ENCODE measurements around the gene NTHL1. TPM values are rescaled to one million over a fixed set of nuclear protein-coding genes. Genes with fewer than 3 reads are reported as not detected.
A peak's percentile ranks its signal among the peaks of the same experiment; 100 is the strongest.

Gene NTHL1
- total and polyA plus RNA-seq, 2 of the 13 experiments (the other 11 are each of a cell fraction or from before 2014, with no cell fraction given) = 47.5 to 64.9 TPM

GRCh38 chr16:2047330-2048115 lies at the start of gene NTHL1, which contains the start of gene TSC2 (continued):
- TF ChIP-seq, protein P1, sequence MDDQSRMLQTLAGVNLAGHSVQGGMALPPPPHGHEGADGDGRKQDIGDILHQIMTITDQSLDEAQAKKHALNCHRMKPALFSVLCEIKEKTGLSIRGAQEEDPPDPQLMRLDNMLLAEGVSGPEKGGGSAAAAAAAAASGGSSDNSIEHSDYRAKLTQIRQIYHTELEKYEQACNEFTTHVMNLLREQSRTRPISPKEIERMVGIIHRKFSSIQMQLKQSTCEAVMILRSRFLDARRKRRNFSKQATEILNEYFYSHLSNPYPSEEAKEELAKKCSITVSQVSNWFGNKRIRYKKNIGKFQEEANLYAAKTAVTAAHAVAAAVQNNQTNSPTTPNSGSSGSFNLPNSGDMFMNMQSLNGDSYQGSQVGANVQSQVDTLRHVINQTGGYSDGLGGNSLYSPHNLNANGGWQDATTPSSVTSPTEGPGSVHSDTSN (CRISPR knock-in tag; IDR thresholded peaks at IDR 0.05; ENCODE audit: borderline replicate concordance) = no peak
- TF ChIP-seq ZNF614 (CRISPR knock-in tag; IDR thresholded peaks at IDR 0.05; ENCODE audit: borderline replicate concordance) = peak; percentile 49; the same call in 1 of the 2 replicates
- TF ChIP-seq ZNF766 (CRISPR knock-in tag; IDR thresholded peaks at IDR 0.05; ENCODE audit: borderline replicate concordance) = peak; percentile 48; the same call in 1 of the 2 replicates
- TF ChIP-seq NKX3-1 (CRISPR knock-in tag; IDR thresholded peaks at IDR 0.05) = no peak
- peak; percentile 90 for TF ChIP-seq UBTF (CRISPR knock-in tag; IDR thresholded peaks at IDR 0.05)
- TF ChIP-seq ZBTB46 (CRISPR knock-in tag; IDR thresholded peaks at IDR 0.05; ENCODE audit: borderline replicate concordance) = no peak
- 0 out of 2 replicates have a peak, but pooled peaks have one; percentile 36 for TF ChIP-seq ZMYM2 (CRISPR knock-in tag; IDR thresholded peaks at IDR 0.05)
- TF ChIP-seq ZNF629 (CRISPR knock-in tag; conservative IDR thresholded peaks at IDR 0.05) = 0 out of 2 replicates have a peak, but pooled peaks have one; percentile 2
- TF ChIP-seq ZNF839 (CRISPR knock-in tag; IDR thresholded peaks at IDR 0.05; ENCODE audit: borderline replicate concordance) = 0 out of 2 replicates have a peak, but pooled peaks have one; percentile 31
- TF ChIP-seq NR1H2 (CRISPR knock-in tag; IDR thresholded peaks at IDR 0.05; ENCODE audit: borderline replicate concordance, low read depth) = no peak
- TF ChIP-seq NFAT5 (CRISPR knock-in tag; IDR thresholded peaks at IDR 0.05) = peak; percentile 36; the same call in 1 of the 2 replicates
- TF ChIP-seq ZSCAN22 (CRISPR knock-in tag; IDR thresholded peaks at IDR 0.05) = no peak
- TF ChIP-seq ZNF10 (CRISPR knock-in tag; IDR thresholded peaks at IDR 0.05; ENCODE audit: borderline replicate concordance, low read depth) = no peak
- TF ChIP-seq DPF2 (CRISPR knock-in tag; IDR thresholded peaks at IDR 0.05; ENCODE audit: borderline replicate concordance, low read depth) = no peak
- TF ChIP-seq ATRX (CRISPR knock-in tag; IDR thresholded peaks at IDR 0.05; ENCODE audit: borderline replicate concordance) = no peak
- TF ChIP-seq ZNF207 (IDR thresholded peaks at IDR 0.05; ENCODE audit: borderline replicate concordance) = no peak; the same call in 1 of the 2 replicates
- TF ChIP-seq MIER3 (CRISPR knock-in tag; IDR thresholded peaks at IDR 0.05; ENCODE audit: borderline replicate concordance) = peak; percentile 88; the same call in 1 of the 2 replicates
